Neuronal stem cell (in vitro differentiated cells): ENCODE results near the gene ECEL1.

Experiments
- DNase-seq: peaks from one replicate; pipeline ENCODE4 v3.0.0-alpha.2; 2013; ENCODE audit warnings: low spot score
- H2AFZ ChIP-seq: one replicate; pipeline ENCODE4 v1.6.1; 2013; ENCODE audit warnings: mild to moderate bottlenecking, low read length, inconsistent platforms
- H2AK5ac ChIP-seq: 2 replicates; pipeline ENCODE4 v1.6.1; 2013; ENCODE audit warnings: low read depth, mild to moderate bottlenecking, inconsistent platforms, low read length, moderate library complexity, mixed read lengths
- H2BK120ac ChIP-seq: 2 replicates; pipeline ENCODE4 v1.6.1; 2013; ENCODE audit warnings: low read depth, mild to moderate bottlenecking, inconsistent platforms, low read length, moderate library complexity, mixed read lengths
- H2BK12ac ChIP-seq: one replicate; pipeline ENCODE4 v1.6.1; 2013; ENCODE audit warnings: low read length, inconsistent platforms
- H2BK15ac ChIP-seq: 2 replicates; pipeline ENCODE4 v1.6.1; 2013; ENCODE audit warnings: mild to moderate bottlenecking, low read length, inconsistent platforms, mixed read lengths
- H2BK5ac ChIP-seq: one replicate; pipeline ENCODE4 v1.6.1; 2013; ENCODE audit warnings: inconsistent platforms, mild to moderate bottlenecking, low read length, moderate library complexity
- H3K14ac ChIP-seq: one replicate; pipeline ENCODE4 v1.6.1; 2013; ENCODE audit warnings: low read length, inconsistent platforms
- H3K18ac ChIP-seq: 2 replicates; pipeline ENCODE4 v1.6.1; 2013; ENCODE audit warnings: low read length, inconsistent platforms
- H3K23ac ChIP-seq: 2 replicates; pipeline ENCODE4 v1.6.1; 2013; ENCODE audit warnings: low read depth, mild to moderate bottlenecking, mixed read lengths, low read length, inconsistent platforms; ENCODE audit not compliant: poor library complexity
- H3K27ac ChIP-seq: replicated peaks from 3 replicates; pipeline ENCODE4 v1.5.1; 2013; ENCODE audit warnings: low read length, inconsistent platforms
- H3K27me3 ChIP-seq, 3 experiments: 2 replicates each; pipeline ENCODE4 v1.6.1; 2013; ENCODE audit warnings: low read length in 3 of 3, mild to moderate bottlenecking in 2 of 3, inconsistent platforms in 1 of 3, low read depth in 1 of 3, mixed read lengths in 1 of 3, moderate library complexity in 1 of 3; ENCODE audit not compliant: control insufficient read depth in 3 of 3, insufficient read depth in 3 of 3
- H3K36me3 ChIP-seq, 2 donors: replicated peaks in 1 of 2; 2 replicates each; pipeline ENCODE4 v1.6.1; 2013; ENCODE audit warnings: low read length in 2 of 2; ENCODE audit not compliant: control insufficient read depth in 2 of 2, insufficient read depth in 2 of 2
- H3K4ac ChIP-seq: 2 replicates; pipeline ENCODE4 v1.6.1; 2013; ENCODE audit warnings: inconsistent platforms, mild to moderate bottlenecking, low read length, moderate library complexity
- H3K4me1 ChIP-seq, 2 donors: 1 replicate in 1 of 2; 2 replicates in 1 of 2; pipeline ENCODE4 v1.6.1; 2013; ENCODE audit warnings: low read length in 2 of 2, low read depth in 1 of 2; ENCODE audit not compliant: control insufficient read depth in 2 of 2, insufficient read depth in 1 of 2
- H3K4me2 ChIP-seq: one replicate; pipeline ENCODE4 v1.6.1; 2013; ENCODE audit warnings: mild to moderate bottlenecking, low read length, inconsistent platforms; ENCODE audit not compliant: insufficient read depth, poor library complexity, severe bottlenecking
- H3K4me3 ChIP-seq, 2 donors: 2 replicates each; pipeline ENCODE4 v1.5.1; 2013; ENCODE audit warnings: low read length in 2 of 2, mild to moderate bottlenecking in 2 of 2, inconsistent platforms in 1 of 2, moderate library complexity in 1 of 2
- H3K79me1 ChIP-seq: one replicate; pipeline ENCODE4 v1.6.1; 2013; ENCODE audit warnings: low read depth, mild to moderate bottlenecking, inconsistent platforms, low read length, moderate library complexity
- H3K9ac ChIP-seq: one replicate; pipeline ENCODE4 v1.6.1; 2013; ENCODE audit warnings: mild to moderate bottlenecking, low read depth, low read length, inconsistent platforms; ENCODE audit not compliant: poor library complexity
- H3K9me3 ChIP-seq, 2 donors: replicated peaks in 1 of 2; 2 replicates each; pipeline versions ENCODE3 to v1.6.1; 2013; ENCODE audit warnings: low read length in 2 of 2, mild to moderate bottlenecking in 2 of 2, inconsistent platforms in 1 of 2, low read depth in 1 of 2, mixed read lengths in 1 of 2, moderate library complexity in 1 of 2; ENCODE audit not compliant: control insufficient read depth in 2 of 2, insufficient read depth in 1 of 2
- H4K8ac ChIP-seq: one replicate; pipeline ENCODE4 v1.6.1; 2013; ENCODE audit warnings: low read depth, mild to moderate bottlenecking, inconsistent platforms, low read length, moderate library complexity
- H4K91ac ChIP-seq: one replicate; pipeline ENCODE4 v1.6.1; 2013; ENCODE audit warnings: low read length, low read depth, mild to moderate bottlenecking, inconsistent platforms; ENCODE audit not compliant: poor library complexity
- WGBS, 2 donors: extraction: QIAGEN DNeasy Blood & Tissue Kit; methylation state at CpG; one replicate each; pipeline ENCODE4 v1.1.7; 2013; ENCODE audit warnings: missing lambda C conversion rate in 2 of 2, mixed read lengths in 1 of 2; ENCODE audit not compliant: insufficient read length in 2 of 2, insufficient replicate concordance in 1 of 2; ENCODE audit errors: extremely low coverage in 2 of 2; 5-methylcytosine and 5-hydroxymethylcytosine counted together

Gene ECEL1

GRCh38 chr2:232449964-232450363 lies 37.7 kb downstream of the ECEL1 start:
- no peak overlapping the region for H3K9ac ChIP-seq
- H4K8ac ChIP-seq = no peak overlapping the region
- no peak overlapping the region for H3K23ac ChIP-seq
- H2BK5ac ChIP-seq = peak overlapping the region; percentile 29
- no peaks in the 10 kb centered on the region for H3K79me1 ChIP-seq
- H3K27ac ChIP-seq = no peak overlapping the region
- H3K27me3 ChIP-seq = peaks cover 0 to 47% (median 0%) of the 10 kb centered on the region in 3 experiments
- H3K4me2 ChIP-seq = no peak overlapping the region
- H3K4me3 ChIP-seq = no peak overlapping the region
- H3K18ac ChIP-seq = peak overlapping the region; percentile 15
- no peak overlapping the region for H3K4ac ChIP-seq
- H3K4me1 ChIP-seq = peaks cover 5 to 13% of the 10 kb centered on the region in 2 donors
- H3K36me3 ChIP-seq = no peaks in the 10 kb centered on the region
- no peak overlapping the region for H2BK15ac ChIP-seq
- H4K91ac ChIP-seq = no peak overlapping the region
- no peak for DNase-seq
- H2BK12ac ChIP-seq = peak overlapping the region; percentile 22
- no peak overlapping the region for H2AFZ ChIP-seq
- WGBS, 2 donors = no CpG with 5 or more reads among the region's 12 CpGs
- peak overlapping the region; percentile 38 for H3K14ac ChIP-seq
- no peaks in the 10 kb centered on the region for H3K9me3 ChIP-seq
- peak overlapping the region; percentile 70 for H2AK5ac ChIP-seq
- no peak overlapping the region for H2BK120ac ChIP-seq

- no peak for DNase-seq
These were observed 39.3 kb downstream of the ECEL1 start for GRCh38 chr2:232448304-232448690.

DNA sequence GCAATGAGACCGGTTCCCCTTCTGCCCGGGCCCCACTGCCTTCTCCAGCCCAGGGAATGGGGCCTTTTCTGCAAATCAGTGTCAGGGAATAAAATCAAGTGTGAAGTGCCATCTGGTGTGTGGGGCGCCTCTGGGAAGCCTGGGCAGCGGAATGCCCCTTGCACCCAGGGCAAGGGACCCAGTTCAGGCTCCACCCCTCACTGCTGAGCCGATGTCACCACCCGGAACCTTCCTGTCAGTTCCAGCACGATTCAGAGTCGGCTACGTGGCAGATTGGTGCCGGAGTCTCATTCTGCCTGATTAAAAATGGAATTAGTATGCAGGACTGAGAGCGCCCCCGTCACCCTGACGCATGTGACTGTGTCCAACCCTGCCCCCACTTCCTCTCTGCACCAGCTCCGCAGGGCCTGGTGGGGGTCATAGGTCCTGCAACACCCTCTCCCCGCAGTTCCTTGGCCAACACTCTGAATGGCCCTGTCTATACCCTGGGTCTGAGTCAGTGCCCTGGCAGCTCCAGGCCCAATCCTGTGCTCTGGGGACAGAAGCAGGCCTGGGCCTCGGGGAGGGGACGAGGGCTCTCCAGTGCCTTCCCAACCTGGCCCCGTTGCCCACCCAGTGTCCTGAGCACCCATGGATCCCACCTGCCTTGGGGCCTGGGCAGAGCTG lies 39.9 kb downstream of the ECEL1 start:
- peaks cover 0 to 34% (median 0%) of the 10 kb centered on the region in 3 experiments for H3K27me3 ChIP-seq
- no peak overlapping the region for H3K4ac ChIP-seq
- WGBS, 2 donors = no CpG with 5 or more reads among the region's 18 CpGs
- peak overlapping the region; percentile 46 for H2BK12ac ChIP-seq
- no peak overlapping the region for H3K14ac ChIP-seq
- peak overlapping the region; percentile 91 for H3K18ac ChIP-seq
- no peak overlapping the region for H2BK5ac ChIP-seq
- H3K4me1 ChIP-seq = peaks cover 9 to 13% of the 10 kb centered on the region in 2 donors
- peak overlapping the region; percentile 43 for H2BK15ac ChIP-seq
- peak overlapping the region; percentile 65 for H3K23ac ChIP-seq
- no peaks in the 10 kb centered on the region for H3K79me1 ChIP-seq
- peak overlapping the region; percentile 70 for H3K9ac ChIP-seq
- no peak overlapping the region for H2BK120ac ChIP-seq
- DNase-seq = no peak
- H3K9me3 ChIP-seq = no peaks in the 10 kb centered on the region
- H3K4me2 ChIP-seq = no peak overlapping the region
- no peak overlapping the region for H4K8ac ChIP-seq
- no peak overlapping the region for H3K4me3 ChIP-seq
- peak overlapping the region; percentile 37 for H2AK5ac ChIP-seq
- H4K91ac ChIP-seq = no peak overlapping the region
- no peak overlapping the region for H3K27ac ChIP-seq
- peak overlapping the region; percentile 85 for H2AFZ ChIP-seq
- no peaks in the 10 kb centered on the region for H3K36me3 ChIP-seq

More at GRCh38 chr2:232448304-232448690, 39.3 kb downstream of the ECEL1 start:
- Histone ChIP-seq H3K23ac (peak overlapping the region; percentile 65), H3K9ac (peak overlapping the region; percentile 70), H2AFZ (peak overlapping the region; percentile 85), H3K18ac (peak overlapping the region; percentile 91), H2BK120ac (no peak overlapping the region), H2BK15ac (peak overlapping the region; percentile 43), H3K14ac (no peak overlapping the region), H3K27ac (no peak overlapping the region), H3K4me2 (no peak overlapping the region), H2AK5ac (peak overlapping the region; percentile 37), H3K36me3 (no peaks in the 10 kb centered on the region), H3K27me3 (peaks cover 0 to 37% (median 0%) of the 10 kb centered on the region in 3 experiments), H3K4me1 (peaks cover 9 to 13% of the 10 kb centered on the region in 2 donors), H4K91ac (no peak overlapping the region), H2BK5ac (no peak overlapping the region), H4K8ac (no peak overlapping the region), H3K4me3 (no peak overlapping the region), H3K79me1 (no peaks in the 10 kb centered on the region), H2BK12ac (peak overlapping the region; percentile 46), H3K4ac (no peak overlapping the region), H3K9me3 (no peaks in the 10 kb centered on the region)
- no CpG with 5 or more reads among the region's 10 CpGs for WGBS, 2 donors

DNA sequence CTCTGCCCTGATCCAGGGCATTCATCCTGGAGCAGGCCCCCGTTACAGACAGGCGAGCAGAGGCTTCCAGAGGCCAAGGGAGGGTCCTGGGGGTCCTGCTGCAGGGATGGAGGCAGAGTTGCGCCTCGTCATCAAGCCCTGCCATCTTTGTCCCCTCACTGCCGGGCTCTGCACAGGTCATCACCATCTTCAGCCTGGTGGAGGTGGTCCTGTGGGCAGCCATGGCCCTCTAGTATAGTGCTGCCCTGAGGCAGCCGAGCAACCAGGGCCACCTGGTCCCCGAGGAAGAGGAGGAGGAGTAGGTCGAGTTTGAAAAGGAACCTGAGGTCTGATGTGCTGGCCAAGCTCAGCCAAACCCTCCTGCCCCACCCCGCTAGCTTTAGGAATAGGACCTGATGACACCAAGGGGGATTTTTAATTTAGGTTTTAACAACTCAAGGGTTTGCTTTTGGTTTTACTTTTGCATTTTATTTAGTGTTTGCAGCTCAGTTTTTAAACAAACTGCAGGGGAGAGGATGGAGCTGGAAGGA lies 40.5 kb downstream of the ECEL1 start:
- Histone ChIP-seq H2BK120ac (no peak overlapping the region), H3K27me3 (peaks cover 0 to 34% (median 0%) of the 10 kb centered on the region in 3 experiments), H3K9me3 (no peaks in the 10 kb centered on the region), H4K91ac (no peak overlapping the region), H3K79me1 (no peaks in the 10 kb centered on the region), H3K4ac (no peak overlapping the region), H3K27ac (no peak overlapping the region), H3K23ac (no peak overlapping the region), H4K8ac (no peak overlapping the region), H3K18ac (no peak overlapping the region), H3K4me1 (peaks cover 9 to 13% of the 10 kb centered on the region in 2 donors), H2AK5ac (peak overlapping the region; percentile 48), H3K9ac (no peak overlapping the region), H2BK5ac (no peak overlapping the region), H2AFZ (peak overlapping the region; percentile 85), H3K36me3 (no peaks in the 10 kb centered on the region), H2BK15ac (no peak overlapping the region), H2BK12ac (no peak overlapping the region), H3K4me3 (no peak overlapping the region), H3K4me2 (no peak overlapping the region), H3K14ac (no peak overlapping the region)
- WGBS, 2 donors = no CpG with 5 or more reads among the region's 9 CpGs
- DNase-seq = no peak
